Esophagus (tissue), 2 donors: ENCODE results near the gene LGALS4. TPM values are rescaled to one million over a fixed set of nuclear protein-coding genes. Genes with fewer than 3 reads are reported as not detected.
"Not testable (repeated sequence)": the region's sequence is repeated elsewhere in the genome, so short reads cannot be mapped to it uniquely, and the experiment has no call there.

Experiments
- H3K27ac ChIP-seq, 2 donors: one replicate each; pipeline ENCODE4 v1.5.1; 2013; ENCODE audit warnings: low read depth in 2 of 2, mild to moderate bottlenecking in 2 of 2, inconsistent platforms in 1 of 2, low read length in 1 of 2, moderate library complexity in 1 of 2
- H3K27me3 ChIP-seq, 2 donors: one replicate each; pipeline ENCODE4 v1.6.1; 2013; ENCODE audit warnings: low read length in 2 of 2, control low read depth in 1 of 2, mild to moderate bottlenecking in 1 of 2; ENCODE audit not compliant: insufficient read depth in 2 of 2, control insufficient read depth in 1 of 2
- H3K36me3 ChIP-seq, 2 donors: one replicate each; pipeline ENCODE4 v1.6.1; 2013; ENCODE audit warnings: low read length in 1 of 2; ENCODE audit not compliant: control insufficient read depth in 2 of 2, insufficient read depth in 2 of 2
- H3K4me1 ChIP-seq, 2 donors: one replicate each; pipeline ENCODE4 v1.6.1; 2013; ENCODE audit warnings: low read length in 1 of 2; ENCODE audit not compliant: control insufficient read depth in 2 of 2, insufficient read depth in 2 of 2
- H3K4me3 ChIP-seq, 2 donors: one replicate each; pipeline ENCODE4 v1.5.1; 2013; ENCODE audit warnings: low read length in 2 of 2, mild to moderate bottlenecking in 2 of 2, low read depth in 1 of 2, moderate library complexity in 1 of 2
- H3K9me3 ChIP-seq, 2 donors: one replicate each; pipeline ENCODE4 v1.6.1; 2013; ENCODE audit warnings: mild to moderate bottlenecking in 2 of 2, low read depth in 1 of 2, low read length in 1 of 2, moderate library complexity in 1 of 2; ENCODE audit not compliant: control insufficient read depth in 2 of 2, insufficient read depth in 1 of 2
- WGBS, 2 donors: extraction: QIAGEN DNeasy Blood & Tissue Kit; methylation state at CpG; one replicate each; pipeline ENCODE4 v1.1.7; 2013; 5-methylcytosine and 5-hydroxymethylcytosine counted together
- polyA plus RNA-seq, 2 donors: library from polyadenylated mRNA; stranded (reverse); fragments of 200-250 nt; gene quantifications; one replicate each; pipeline ENCODE4 v1.2.3, GENCODE V29; 2013
- donor health status: healthy with polysubstance abuse.
- donor health status: Bipolar disorder and iron deficiency.

LGALS4 gene
- polyA plus RNA-seq, 2 donors: 0.66 to 2.3 TPM

DNA sequence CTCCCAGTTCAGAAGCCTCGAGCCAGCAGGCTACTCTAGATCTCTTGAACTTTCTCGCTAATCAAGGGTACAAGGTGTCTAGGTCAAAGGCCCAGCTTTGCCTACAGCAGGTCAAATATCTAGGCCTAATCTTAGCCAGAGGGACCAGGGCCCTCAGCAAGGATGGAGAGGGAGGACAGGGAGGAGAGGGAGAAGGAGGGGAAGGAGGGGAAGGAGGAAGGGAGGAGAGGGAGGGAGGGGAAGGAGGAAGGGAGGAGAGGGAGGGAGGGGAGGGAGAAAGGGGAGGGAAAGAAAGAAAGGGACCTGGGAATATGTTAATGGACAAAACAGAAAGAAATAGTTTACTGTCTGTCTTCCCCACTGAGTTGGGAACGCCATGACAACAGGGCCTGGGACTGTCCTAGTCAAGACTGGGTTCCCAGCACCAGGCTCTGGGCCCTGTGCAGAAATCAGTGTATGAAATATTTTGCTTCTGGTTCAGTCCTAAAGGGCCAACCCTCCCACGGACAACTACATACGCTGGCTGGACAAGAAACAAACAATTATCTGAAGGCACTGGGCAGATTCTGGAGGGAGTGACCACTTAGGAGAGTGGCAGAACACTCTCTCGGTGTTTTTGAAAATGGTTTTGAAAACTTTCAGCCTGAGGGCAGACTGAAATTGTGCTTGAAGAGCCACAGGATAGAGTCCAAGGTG, 14.3 kb upstream of the LGALS4 start:
- 68 to 76% methylated on average over 6 of the region's 6 CpGs for WGBS, 2 donors
- Histone ChIP-seq H3K27me3 (no peaks in the 10 kb centered on the region), H3K36me3 (peaks cover 3 to 6% of the 10 kb centered on the region in 2 donors), H3K4me3 (no peak overlapping the region), H3K4me1 (peaks cover 0 to 2% of the 10 kb centered on the region in 2 donors), H3K27ac (no peak overlapping the region), H3K9me3 (no peaks in the 10 kb centered on the region)

DNA sequence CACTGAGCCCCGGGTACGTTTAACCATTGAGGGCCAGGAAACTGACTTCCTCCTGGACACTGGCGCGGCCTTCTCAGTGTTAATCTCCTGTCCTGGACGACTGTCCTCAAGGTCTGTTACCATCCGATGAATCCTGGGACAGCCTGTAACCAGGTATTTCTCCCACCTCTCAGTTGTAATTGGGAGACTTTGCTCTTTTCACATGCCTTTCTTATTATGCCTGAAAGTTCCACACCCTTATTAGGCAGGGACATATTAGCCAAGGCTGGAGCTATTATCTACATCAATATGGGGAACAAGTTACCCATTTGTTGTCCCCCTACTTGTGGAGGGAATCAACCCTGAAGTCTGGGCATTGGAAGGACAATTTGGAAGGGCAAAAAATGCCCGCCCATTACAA, 13.2 kb upstream of the LGALS4 start:
- not testable (repeated sequence) for H3K27ac ChIP-seq

DNA sequence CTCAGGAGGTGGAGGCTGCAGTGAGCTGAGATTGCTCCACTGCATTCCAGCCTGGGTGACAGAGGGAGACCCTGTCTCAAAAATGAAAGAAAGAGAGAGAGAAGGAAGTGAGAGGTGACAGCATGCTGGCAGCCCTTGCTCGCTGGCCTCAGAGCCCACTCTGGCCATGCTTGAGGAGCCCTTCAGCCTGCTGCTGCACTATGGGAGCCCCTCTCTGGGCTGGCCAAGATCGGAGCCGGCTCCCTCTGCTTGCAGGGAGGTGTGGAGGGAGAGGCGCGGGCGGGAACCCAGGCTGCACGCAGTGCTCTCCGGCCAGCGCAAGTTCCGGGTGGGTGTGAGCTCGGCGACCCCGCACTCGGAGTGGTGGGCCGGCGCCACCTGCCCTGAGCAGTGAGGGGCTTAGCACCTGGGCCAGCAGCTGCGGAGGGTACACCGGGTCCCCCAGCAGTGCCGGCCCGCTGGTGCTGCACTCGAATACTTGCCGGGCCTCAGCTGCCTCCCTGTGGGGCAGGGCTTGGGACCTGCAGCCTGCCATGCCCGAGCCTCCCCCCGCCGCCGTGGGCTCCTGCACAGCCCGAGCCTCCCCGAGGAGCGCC, 8.6 kb upstream of the LGALS4 start:
- 98 to 99% methylated on average over 24 to 29 of the region's 29 CpGs for WGBS, 2 donors
- not testable (repeated sequence) for H3K4me1 ChIP-seq, H3K27me3 ChIP-seq, H3K9me3 ChIP-seq, H3K4me3 ChIP-seq, H3K27ac ChIP-seq
- peaks cover 5 to 31% of the 10 kb centered on the region in 2 donors for H3K36me3 ChIP-seq

More for the DNA sequence above, 13.2 kb upstream of the LGALS4 start:
- not testable (repeated sequence) for H3K4me1 ChIP-seq, H3K9me3 ChIP-seq, H3K27me3 ChIP-seq, H3K4me3 ChIP-seq
- WGBS, 2 donors: 76 to 84% methylated on average over 7 of the region's 7 CpGs
- peaks cover 3 to 13% of the 10 kb centered on the region in 2 donors for H3K36me3 ChIP-seq

DNA sequence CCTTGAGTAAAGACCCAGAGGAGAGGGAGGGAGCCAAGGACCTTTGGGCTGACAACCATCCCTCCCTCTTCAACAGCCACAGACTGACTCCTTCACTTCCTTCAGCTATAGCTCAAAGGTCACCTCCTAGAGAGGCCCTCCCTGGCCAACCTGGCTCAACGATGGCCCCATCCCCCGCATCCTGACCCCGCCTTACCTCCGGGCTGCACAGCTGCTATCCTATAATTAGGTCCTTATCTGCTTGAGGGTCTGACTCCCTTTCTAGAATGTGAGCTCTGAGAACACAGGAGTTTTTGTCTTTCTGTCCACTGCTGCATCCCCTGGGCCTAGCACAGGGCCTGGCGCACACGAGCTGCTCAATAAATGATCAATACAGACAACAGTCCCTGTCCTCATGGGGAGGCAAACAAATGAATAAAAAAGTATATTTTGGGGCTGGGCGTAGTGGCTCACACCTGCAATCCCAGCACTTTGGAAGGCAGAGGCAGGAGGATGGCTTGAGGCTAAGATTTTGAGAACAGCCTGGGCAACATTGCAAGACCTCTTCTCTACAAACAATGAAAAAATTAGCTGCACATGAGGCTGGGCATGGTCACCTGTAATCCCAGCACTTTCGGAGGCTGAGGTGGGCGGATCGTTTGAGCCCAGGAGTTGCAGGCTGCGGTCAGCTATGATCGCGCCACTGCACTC, 6.6 kb upstream of the LGALS4 start:
- Histone ChIP-seq H3K9me3 (no peaks in the 10 kb centered on the region), H3K4me3 (no peak overlapping the region), H3K36me3 (peaks cover 7 to 39% of the 10 kb centered on the region in 2 donors), H3K27me3 (no peaks in the 10 kb centered on the region), H3K4me1 (no peaks in the 10 kb centered on the region), H3K27ac (no peak overlapping the region)
- 80 to 84% methylated on average over 13 of the region's 13 CpGs for WGBS, 2 donors

DNA sequence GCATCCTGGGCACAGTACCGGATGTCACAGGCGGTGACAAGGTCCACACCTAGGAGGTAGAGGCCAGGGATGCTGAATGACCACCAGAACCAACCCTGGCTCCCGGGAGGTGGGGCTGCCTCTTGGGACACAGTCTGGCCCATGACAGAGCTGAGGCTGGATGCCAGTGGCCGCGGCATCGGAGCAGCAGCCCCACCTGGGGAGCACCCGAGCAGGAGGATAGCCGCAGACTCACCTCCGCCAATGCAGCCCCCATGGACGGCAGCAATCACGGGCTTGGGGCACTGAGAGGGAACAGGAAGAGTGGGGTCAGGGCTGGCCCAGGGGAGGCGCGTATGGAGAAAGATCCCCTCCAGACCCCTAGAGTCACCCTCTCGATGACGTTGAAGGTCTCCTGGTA, 4.3 kb upstream of the LGALS4 start:
- H3K27me3 ChIP-seq: no peaks in the 10 kb centered on the region
- 92 to 95% methylated on average over 15 of the region's 15 CpGs for WGBS, 2 donors
- peaks cover 7 to 35% of the 10 kb centered on the region in 2 donors for H3K36me3 ChIP-seq
- H3K9me3 ChIP-seq: no peaks in the 10 kb centered on the region
- H3K4me1 ChIP-seq: no peaks in the 10 kb centered on the region
- no peak overlapping the region for H3K4me3 ChIP-seq
- no peak overlapping the region for H3K27ac ChIP-seq

DNA sequence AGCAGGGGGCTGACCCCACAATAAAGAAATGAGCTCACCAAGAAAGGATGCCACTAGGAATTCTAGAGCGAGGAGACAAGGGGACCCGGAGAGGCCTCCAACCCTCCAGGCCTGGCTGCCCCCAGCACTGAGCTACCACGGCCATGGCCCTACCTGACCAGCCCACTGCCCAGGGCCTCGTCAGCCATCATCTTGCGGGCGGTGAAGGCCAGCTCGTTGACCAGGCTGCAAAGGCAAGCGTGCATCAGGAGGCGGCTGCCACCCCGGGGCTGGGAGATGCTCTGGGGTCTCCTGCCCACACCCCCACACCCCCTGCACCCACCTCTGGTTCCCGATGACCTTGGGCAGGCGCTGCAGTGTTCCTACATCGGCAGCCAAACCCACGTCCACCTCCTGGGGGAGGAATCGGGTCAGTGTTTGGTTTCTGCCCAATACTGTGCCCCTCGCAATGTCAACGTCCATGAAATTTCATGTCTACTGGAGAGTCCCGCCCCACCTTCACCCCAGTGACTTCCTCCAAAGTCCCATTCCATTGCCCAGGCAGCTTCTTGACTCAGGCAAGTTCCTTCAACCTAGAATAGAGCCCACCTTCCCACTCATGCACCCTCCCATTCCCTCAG, 3.5 kb upstream of the LGALS4 start:
- Histone ChIP-seq H3K36me3 (peaks cover 7 to 30% of the 10 kb centered on the region in 2 donors), H3K9me3 (no peaks in the 10 kb centered on the region), H3K4me3 (no peak overlapping the region), H3K27me3 (no peaks in the 10 kb centered on the region), H3K4me1 (no peaks in the 10 kb centered on the region), H3K27ac (no peak overlapping the region)
- 96% methylated on average over 17 to 18 of the region's 18 CpGs for WGBS, 2 donors

DNA sequence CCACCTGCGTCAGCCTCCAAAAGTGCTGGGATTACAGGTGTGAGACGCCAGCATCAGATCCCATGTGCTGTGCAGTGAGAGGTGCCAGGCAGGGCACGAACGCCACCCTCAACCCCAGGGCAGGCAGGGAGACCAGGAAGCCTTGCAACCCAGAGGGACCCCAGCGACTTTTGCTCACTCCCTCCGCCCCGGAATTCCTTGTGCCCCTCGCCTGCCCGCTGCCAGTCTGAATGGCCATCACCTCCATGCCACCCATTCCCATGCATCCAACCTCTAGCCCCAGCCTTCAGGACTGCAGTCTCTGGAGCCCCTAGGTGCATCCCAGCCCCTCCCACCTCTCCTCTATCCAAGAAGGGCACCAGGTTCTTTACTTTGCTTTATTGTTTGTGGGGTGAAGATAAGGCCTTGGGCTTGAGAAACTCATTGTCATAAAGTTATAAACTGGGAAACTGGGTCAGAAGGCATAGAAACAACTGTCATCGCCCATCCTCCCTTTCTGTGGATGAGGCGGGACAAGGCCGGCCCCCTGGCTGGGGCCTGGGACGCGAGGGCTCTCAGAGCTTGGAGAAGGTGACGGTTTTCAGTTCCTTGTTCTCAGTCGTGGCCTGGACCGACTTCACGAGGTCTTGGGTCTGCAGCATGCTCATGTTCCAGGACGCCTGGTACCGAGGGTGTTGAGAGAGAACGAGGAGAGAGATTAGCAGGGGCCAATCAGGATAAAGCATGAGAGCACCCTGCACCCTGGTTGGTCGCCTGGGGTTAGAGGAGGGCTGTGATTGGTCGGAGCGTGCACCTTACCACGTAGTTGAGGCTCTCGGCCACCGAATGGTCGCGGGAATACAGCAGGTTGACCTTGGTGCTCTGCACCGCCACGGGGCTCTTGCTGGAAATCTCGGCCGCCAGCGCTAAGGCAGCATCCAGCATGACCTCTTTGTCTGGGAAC, 2.6 kb upstream of the LGALS4 start:
- Histone ChIP-seq H3K36me3 (peaks cover 7 to 28% of the 10 kb centered on the region in 2 donors), H3K27me3 (no peaks in the 10 kb centered on the region), H3K4me1 (no peaks in the 10 kb centered on the region), H3K27ac (no peak overlapping the region), H3K4me3 (no peak overlapping the region), H3K9me3 (no peaks in the 10 kb centered on the region)
- 80 to 90% methylated on average over 33 to 34 of the region's 34 CpGs for WGBS, 2 donors

DNA sequence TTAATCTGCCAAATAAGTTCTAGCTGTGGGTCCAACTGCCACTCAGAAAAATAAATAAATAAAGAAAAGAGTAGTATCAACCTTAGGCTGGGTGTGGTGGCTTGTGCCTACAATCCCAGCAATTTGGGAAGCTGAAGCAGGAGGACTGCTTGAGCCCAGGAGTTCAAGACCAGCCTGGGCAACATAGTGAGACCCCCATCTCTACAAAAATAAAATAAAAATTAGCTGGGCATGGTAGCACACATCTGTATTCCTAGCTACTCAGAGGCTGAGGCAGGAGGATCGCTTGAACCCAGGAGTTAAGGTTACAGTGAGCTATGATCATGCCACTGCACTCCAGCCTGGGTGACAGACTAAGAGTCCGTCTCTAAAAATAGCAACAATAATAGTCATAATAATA, 1.2 kb upstream of the LGALS4 start:
- WGBS, 2 donors: 75 to 84% methylated on average over 2 of the region's 2 CpGs
- H3K27me3 ChIP-seq, H3K4me3 ChIP-seq, H3K27ac ChIP-seq, H3K4me1 ChIP-seq, H3K9me3 ChIP-seq: not testable (repeated sequence)
- H3K36me3 ChIP-seq: peaks cover 7 to 28% of the 10 kb centered on the region in 2 donors

DNA sequence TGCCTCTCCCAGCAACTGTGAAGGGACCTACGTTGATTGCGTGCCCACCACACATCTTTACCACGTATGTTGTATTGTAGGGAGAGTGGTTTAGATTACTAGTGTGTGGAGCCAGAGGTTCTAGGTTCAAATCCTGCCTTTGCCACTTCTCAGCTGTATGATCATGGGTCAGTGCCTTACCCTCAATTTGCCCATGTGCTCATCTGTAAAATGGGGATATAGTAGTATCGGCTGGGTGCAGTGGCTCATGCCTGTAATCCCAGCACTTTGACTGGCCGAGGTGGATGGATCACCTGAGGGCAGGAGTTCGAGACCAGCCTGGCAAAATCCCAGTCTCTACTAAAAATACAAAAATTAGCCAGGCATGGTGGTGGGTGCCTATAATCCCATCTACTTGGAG, 578 bp upstream of the LGALS4 start:
- H3K36me3 ChIP-seq: peaks cover 7 to 25% of the 10 kb centered on the region in 2 donors
- H3K27me3 ChIP-seq: no peaks in the 10 kb centered on the region
- H3K27ac ChIP-seq: no peak overlapping the region
- no peaks in the 10 kb centered on the region for H3K9me3 ChIP-seq
- no peaks in the 10 kb centered on the region for H3K4me1 ChIP-seq
- WGBS, 2 donors: 81 to 90% methylated on average over 6 of the region's 6 CpGs
- no peak overlapping the region for H3K4me3 ChIP-seq
